HL-60/S4 treated with retinoic acid at 250 ng/mL for 4 days and 3 days (cell line): ENCODE data around the gene RGS19.

ENCODE experiments used
- in situ Hi-C: fragments of 300-500 bp; cut with MboI; formaldehyde crosslinking; loops from 2 replicates; pipeline ENCODE4 v1.7.0; 2022; ENCODE audit warnings: low sequenced_read_pairs

RGS19 gene

DNA sequence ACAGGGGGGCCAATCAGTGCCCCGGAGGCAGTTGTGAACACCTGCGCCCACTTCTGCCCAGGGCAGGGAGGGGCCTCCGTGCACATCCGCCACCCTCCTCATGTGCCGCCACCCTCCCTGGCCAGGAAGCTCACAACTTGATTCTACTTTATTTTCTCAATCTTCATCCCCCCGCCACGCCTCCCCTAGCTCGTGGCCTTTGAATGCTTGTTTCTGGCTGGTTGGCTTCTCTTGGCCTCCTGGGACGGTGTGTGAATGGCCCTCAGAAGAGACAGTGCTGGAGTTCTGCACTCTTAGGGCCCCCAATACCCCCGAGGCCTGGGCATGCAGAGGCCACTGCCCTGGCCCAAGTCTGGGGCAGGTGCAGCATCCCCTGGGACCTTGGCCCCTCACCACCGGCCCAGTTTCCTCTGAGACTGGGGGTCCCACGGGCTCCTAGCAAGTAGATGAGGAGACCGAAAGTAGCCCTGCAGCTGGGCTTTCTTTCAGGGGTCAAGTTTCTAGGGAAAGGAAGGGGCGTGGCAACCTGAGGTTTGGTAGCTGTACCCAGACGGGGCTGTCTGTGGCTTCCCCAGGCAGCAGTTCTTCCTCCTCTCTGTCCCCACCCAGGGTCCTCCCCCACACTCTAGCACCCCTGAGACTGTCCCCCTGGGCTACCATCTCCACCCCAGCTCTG lies 1.3 kb downstream of the RGS19 start:
- in situ Hi-C loops = no loop called here

DNA sequence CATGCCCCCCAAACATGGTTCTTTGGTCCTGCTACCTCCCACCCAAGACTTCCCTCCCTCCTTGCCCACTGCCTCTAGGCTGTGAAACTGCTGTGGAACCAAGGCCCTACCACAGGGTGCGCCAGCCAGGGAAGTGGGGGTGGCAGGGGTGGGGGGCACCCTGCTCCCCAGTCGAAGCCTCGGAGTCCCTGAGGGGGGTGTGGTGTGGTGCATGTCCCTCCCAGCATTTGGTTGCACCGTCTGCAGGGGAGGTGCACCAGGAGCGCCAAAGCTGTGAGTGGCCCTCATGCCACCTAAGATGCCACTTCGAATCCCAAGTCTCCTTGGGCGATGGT lies 1.8 kb downstream of the RGS19 start:
- in situ Hi-C loops = no loop called here

DNA sequence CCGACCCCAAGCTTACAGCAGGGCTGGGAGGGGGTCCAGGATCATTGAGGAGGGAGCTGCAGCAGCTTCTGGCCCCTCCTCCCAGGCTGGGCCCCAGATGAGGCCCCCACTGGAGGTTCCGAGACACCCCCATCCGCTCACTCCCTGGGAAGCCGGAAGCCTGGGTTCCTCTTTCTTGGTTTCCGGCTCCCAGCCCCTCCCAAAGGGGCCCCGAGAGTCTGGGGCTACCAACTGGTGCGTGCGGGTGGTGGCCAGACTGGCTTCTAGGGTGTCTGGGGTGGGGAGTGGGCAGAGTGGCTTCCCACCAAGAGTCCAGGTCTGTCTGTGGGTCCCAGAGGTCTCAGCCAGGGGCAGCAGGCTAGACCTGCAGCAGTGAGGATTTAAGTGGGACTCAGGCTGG lies 2.2 kb downstream of the RGS19 start:
- in situ Hi-C loops = no loop called here

- in situ Hi-C loops = no loop called here
These were observed 3.0 kb downstream of the RGS19 start for GRCh38 chr20:64076061-64076997.

- in situ Hi-C loops = no loop called here
These were observed 3.8 kb downstream of the RGS19 start for GRCh38 chr20:64075556-64075955.

- in situ Hi-C loops = no loop called here
These were observed 4.4 kb downstream of the RGS19 start for GRCh38 chr20:64074963-64075362.

GRCh38 chr20:64074184-64074789 lies 5.0 kb downstream of the RGS19 start:
- in situ Hi-C loops = no loop called here

GRCh38 chr20:64073476-64074183 lies 5.7 kb downstream of the RGS19 start:
- in situ Hi-C loops = no loop called here

- in situ Hi-C loops = no loop called here
These were observed 6.7 kb downstream of the RGS19 start for GRCh38 chr20:64072498-64073063.

DNA sequence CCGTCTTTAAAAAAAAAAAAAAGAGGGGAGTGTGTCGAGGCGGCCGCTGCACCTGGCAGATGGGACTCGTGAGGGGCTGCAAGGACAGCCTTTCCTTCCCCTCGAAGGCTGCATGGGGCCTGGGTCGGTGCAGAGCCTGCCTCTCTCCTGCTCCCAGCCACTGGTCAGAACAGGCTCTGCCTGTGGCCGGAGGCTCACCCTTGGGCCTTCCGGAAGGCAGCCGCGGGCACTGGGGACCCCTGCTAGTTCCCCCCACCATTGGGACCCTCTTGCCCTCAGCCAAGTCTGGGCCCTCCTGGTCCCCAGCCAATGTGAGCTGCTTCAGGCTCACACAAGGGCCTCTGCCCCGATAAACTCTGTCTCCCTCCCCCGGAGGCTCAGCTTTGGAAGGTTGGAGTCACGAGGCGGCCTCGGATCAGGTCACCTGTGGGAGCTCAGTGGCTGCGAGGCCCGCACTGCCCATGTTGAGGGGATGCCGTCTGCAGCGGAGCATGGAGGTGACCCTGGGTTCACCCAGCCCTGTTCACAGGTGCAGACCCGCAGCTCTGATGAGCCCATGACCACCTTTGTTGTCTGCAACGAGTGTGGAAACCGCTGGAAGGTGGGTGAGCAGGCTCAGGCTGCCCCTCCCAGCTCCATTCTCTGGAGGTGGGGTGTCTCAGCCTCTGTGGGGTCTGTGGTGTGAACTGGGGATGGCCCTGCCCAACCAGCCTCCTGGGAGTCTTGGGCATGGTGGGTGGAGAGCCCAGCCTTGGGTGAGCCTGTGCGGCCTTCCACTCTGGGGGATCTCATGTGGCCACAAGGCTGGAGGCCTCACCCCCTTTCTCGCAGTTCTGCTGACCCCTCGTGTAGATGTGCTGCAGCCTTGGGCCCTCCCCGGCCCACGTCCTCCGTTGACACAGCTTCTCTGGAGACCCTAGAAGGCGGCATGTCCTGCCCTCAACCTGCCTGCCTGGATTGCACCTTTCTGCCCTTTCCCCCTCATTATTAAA lies 7.7 kb downstream of the RGS19 start:
- in situ Hi-C loops = no loop called here

- in situ Hi-C loops = no loop called here
These were observed 8.9 kb downstream of the RGS19 start for GRCh38 chr20:64070244-64070993.

- in situ Hi-C loops = no loop called here
These were observed 9.6 kb downstream of the RGS19 start for GRCh38 chr20:64069614-64070243.

DNA sequence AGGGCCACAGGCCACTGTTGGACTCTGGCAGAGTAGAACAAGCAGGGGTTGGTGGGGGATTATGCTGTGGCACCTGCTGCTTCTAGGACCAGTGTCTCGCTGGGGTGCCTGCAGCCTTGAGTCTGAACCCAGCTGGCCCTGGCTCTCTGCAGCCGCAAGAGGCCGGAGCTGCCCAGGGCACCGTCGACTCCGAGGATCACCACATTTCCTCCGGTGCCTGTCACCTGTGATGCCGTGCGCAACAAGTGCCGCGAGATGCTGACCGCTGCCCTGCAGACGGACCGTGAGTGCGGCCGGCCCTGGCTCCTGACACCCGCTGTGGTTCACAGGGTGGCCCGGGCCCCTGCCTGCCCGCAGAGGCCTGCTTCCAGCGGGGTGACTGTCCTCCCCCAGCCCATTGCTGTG lies 10.1 kb downstream of the RGS19 start:
- in situ Hi-C loops = no loop called here

GRCh38 chr20:64068386-64069208 lies 10.7 kb downstream of the RGS19 start:
- in situ Hi-C loops = no loop called here

DNA sequence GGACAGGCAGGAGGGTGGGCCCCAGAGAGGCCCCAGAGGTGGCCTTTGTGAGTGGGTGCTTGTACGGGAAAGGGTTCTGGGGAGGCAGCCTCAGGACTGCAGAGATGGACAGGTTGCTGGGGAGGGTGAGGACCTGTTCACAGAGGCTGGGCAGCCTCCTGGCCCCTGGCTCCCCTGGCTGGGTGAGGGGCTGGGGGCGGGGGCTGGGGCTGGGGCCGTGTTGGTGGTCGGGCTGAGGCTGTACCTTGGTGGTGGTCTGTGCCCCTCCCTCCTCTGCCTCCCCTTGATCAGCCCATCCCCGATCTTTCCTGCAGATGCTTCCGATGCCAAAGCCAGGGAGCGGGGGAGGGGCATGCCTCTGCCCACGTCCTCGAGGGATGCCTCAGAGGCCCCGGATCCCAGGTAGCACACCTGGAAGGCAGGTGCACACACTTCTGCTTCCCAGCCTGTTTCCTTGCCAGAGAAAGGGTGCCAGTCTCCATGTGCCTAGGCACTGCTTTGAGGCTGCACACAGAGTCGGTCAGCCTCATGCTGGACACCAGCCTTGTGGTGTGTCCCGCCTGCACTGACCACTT lies 11.5 kb downstream of the RGS19 start:
- in situ Hi-C loops = no loop called here

- in situ Hi-C loops = no loop called here
These were observed 12.2 kb downstream of the RGS19 start for GRCh38 chr20:64067005-64067632.

DNA sequence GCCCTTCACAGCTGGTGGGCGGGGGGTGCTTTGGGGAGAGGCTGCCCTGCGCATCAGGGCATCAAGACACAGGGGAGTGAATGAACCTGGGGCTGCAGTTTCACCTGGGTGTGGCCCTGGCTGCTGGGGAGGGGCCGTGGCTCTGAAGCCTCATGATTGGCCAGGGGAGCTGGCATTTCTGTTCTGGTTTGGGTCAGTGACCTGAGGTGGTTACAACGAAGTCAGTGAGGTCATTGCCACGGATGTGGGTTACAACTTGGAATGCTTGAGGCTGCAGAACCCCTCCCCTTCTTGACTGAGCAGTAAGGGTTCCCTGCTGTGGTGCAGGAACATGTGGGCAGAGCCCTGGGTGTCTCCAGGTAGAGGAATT lies 13.4 kb downstream of the RGS19 start:
- in situ Hi-C loops = no loop called here
